ENCODE data around the gene TBC1D22A.
A peak's percentile ranks its signal among the peaks of the same experiment; 100 is the strongest.
"Not testable (repeated sequence)": the region's sequence is repeated elsewhere in the genome, so short reads cannot be mapped to it uniquely, and the experiment has no call there.

Gene TBC1D22A

GRCh38 chr22:46974077-46974476 is 211.6 kb downstream of the TBC1D22A start:
- Histone ChIP-seq H3K4me1 (ENCODE audit: control insufficient read depth, insufficient read depth, low read length) (no peaks in the 10 kb centered on the region), H3K4me3 (ENCODE audit: low read length) (no peak overlapping the region), H3K4me2 (ENCODE audit: low read length) (no peak overlapping the region), H3K27me3 (ENCODE audit: control insufficient read depth, insufficient read depth, low read length) (no peaks in the 10 kb centered on the region), H3K9ac (ENCODE audit: low read depth, low read length) (no peak overlapping the region), H3K9me3 (replicated peaks; ENCODE audit: low read length) (no peaks in the 10 kb centered on the region), H3K36me3 (ENCODE audit: insufficient read depth, low read length) (peaks cover 14% of the 10 kb centered on the region)

- Histone ChIP-seq H3K4me1 (ENCODE audit: control insufficient read depth, insufficient read depth, low read length) (no peaks in the 10 kb centered on the region), H3K9ac (ENCODE audit: low read depth, low read length) (no peak overlapping the region), H3K4me2 (ENCODE audit: low read length) (no peak overlapping the region), H3K4me3 (ENCODE audit: low read length) (no peak overlapping the region), H3K27me3 (ENCODE audit: control insufficient read depth, insufficient read depth, low read length) (no peaks in the 10 kb centered on the region), H3K36me3 (ENCODE audit: insufficient read depth, low read length) (peaks cover 19% of the 10 kb centered on the region), H3K9me3 (replicated peaks; ENCODE audit: low read length) (no peaks in the 10 kb centered on the region)
These were observed 212.5 kb downstream of the TBC1D22A start for GRCh38 chr22:46974631-46975585.

GRCh38 chr22:46976143-46976542 is 213.7 kb downstream of the TBC1D22A start:
- Histone ChIP-seq H3K9me3 (replicated peaks; ENCODE audit: low read length) (no peaks in the 10 kb centered on the region), H3K36me3 (ENCODE audit: insufficient read depth, low read length) (peaks cover 19% of the 10 kb centered on the region), H3K27me3 (ENCODE audit: control insufficient read depth, insufficient read depth, low read length) (no peaks in the 10 kb centered on the region), H3K4me3 (ENCODE audit: low read length) (no peak overlapping the region), H3K9ac (ENCODE audit: low read depth, low read length) (no peak overlapping the region), H3K4me1 (ENCODE audit: control insufficient read depth, insufficient read depth, low read length) (no peaks in the 10 kb centered on the region), H3K4me2 (ENCODE audit: low read length) (no peak overlapping the region)

GRCh38 chr22:46976598-46976997 is 214.1 kb downstream of the TBC1D22A start:
- peaks cover 19% of the 10 kb centered on the region for H3K36me3 ChIP-seq (ENCODE audit: insufficient read depth, low read length)
- H3K4me1 ChIP-seq (ENCODE audit: control insufficient read depth, insufficient read depth, low read length) = no peaks in the 10 kb centered on the region
- no peak overlapping the region for H3K9ac ChIP-seq (ENCODE audit: low read depth, low read length)
- H3K4me3 ChIP-seq (ENCODE audit: low read length) = no peak overlapping the region
- no peak overlapping the region for H3K4me2 ChIP-seq (ENCODE audit: low read length)
- no peaks in the 10 kb centered on the region for H3K9me3 ChIP-seq (replicated peaks; ENCODE audit: low read length)
- no peaks in the 10 kb centered on the region for H3K27me3 ChIP-seq (ENCODE audit: control insufficient read depth, insufficient read depth, low read length)

GRCh38 chr22:46977656-46978343 is 215.3 kb downstream of the TBC1D22A start:
- Histone ChIP-seq H3K4me2 (ENCODE audit: low read length) (no peak overlapping the region), H3K4me1 (ENCODE audit: control insufficient read depth, insufficient read depth, low read length) (no peaks in the 10 kb centered on the region), H3K9ac (ENCODE audit: low read depth, low read length) (no peak overlapping the region), H3K36me3 (ENCODE audit: insufficient read depth, low read length) (peaks cover 19% of the 10 kb centered on the region), H3K4me3 (ENCODE audit: low read length) (no peak overlapping the region), H3K27me3 (ENCODE audit: control insufficient read depth, insufficient read depth, low read length) (no peaks in the 10 kb centered on the region), H3K9me3 (replicated peaks; ENCODE audit: low read length) (no peaks in the 10 kb centered on the region)

- H3K4me3 ChIP-seq (ENCODE audit: low read length); H3K4me1 ChIP-seq (ENCODE audit: control insufficient read depth, insufficient read depth, low read length); H3K27me3 ChIP-seq (ENCODE audit: control insufficient read depth, insufficient read depth, low read length); H3K4me2 ChIP-seq (ENCODE audit: low read length); H3K9me3 ChIP-seq (replicated peaks; ENCODE audit: low read length); H3K9ac ChIP-seq (ENCODE audit: low read depth, low read length): not testable (repeated sequence)
- H3K36me3 ChIP-seq (ENCODE audit: insufficient read depth, low read length) = peaks cover 19% of the 10 kb centered on the region
These were observed 216.2 kb downstream of the TBC1D22A start for GRCh38 chr22:46978668-46979067.

- Histone ChIP-seq H3K4me1 (ENCODE audit: control insufficient read depth, insufficient read depth, low read length) (peaks cover 3% of the 10 kb centered on the region), H3K9ac (ENCODE audit: low read depth, low read length) (no peak overlapping the region), H3K4me3 (ENCODE audit: low read length) (no peak overlapping the region), H3K36me3 (ENCODE audit: insufficient read depth, low read length) (peaks cover 14% of the 10 kb centered on the region), H3K4me2 (ENCODE audit: low read length) (no peak overlapping the region), H3K27me3 (ENCODE audit: control insufficient read depth, insufficient read depth, low read length) (no peaks in the 10 kb centered on the region), H3K9me3 (replicated peaks; ENCODE audit: low read length) (no peaks in the 10 kb centered on the region)
These were observed 217.1 kb downstream of the TBC1D22A start for GRCh38 chr22:46979506-46979905.

- peaks cover 6% of the 10 kb centered on the region for H3K36me3 ChIP-seq (ENCODE audit: insufficient read depth, low read length)
- H3K27me3 ChIP-seq (ENCODE audit: control insufficient read depth, insufficient read depth, low read length) = no peaks in the 10 kb centered on the region
- no peak overlapping the region for H3K4me2 ChIP-seq (ENCODE audit: low read length)
- H3K9ac ChIP-seq (ENCODE audit: low read depth, low read length) = no peak overlapping the region
- H3K4me1 ChIP-seq (ENCODE audit: control insufficient read depth, insufficient read depth, low read length) = peaks cover 11% of the 10 kb centered on the region
- no peak overlapping the region for H3K4me3 ChIP-seq (ENCODE audit: low read length)
- no peaks in the 10 kb centered on the region for H3K9me3 ChIP-seq (replicated peaks; ENCODE audit: low read length)
These were observed 217.9 kb downstream of the TBC1D22A start for GRCh38 chr22:46980392-46980791.

- no peaks in the 10 kb centered on the region for H3K9me3 ChIP-seq (replicated peaks; ENCODE audit: low read length)
- no peak overlapping the region for H3K4me3 ChIP-seq (ENCODE audit: low read length)
- H3K4me1 ChIP-seq (ENCODE audit: control insufficient read depth, insufficient read depth, low read length) = peaks cover 15% of the 10 kb centered on the region
- peaks cover 5% of the 10 kb centered on the region for H3K36me3 ChIP-seq (ENCODE audit: insufficient read depth, low read length)
- H3K27me3 ChIP-seq (ENCODE audit: control insufficient read depth, insufficient read depth, low read length) = no peaks in the 10 kb centered on the region
- no peak overlapping the region for H3K9ac ChIP-seq (ENCODE audit: low read depth, low read length)
- H3K4me2 ChIP-seq (ENCODE audit: low read length) = no peak overlapping the region
These were observed 220.2 kb downstream of the TBC1D22A start for GRCh38 chr22:46982635-46983034.

- Histone ChIP-seq H3K4me1 (ENCODE audit: control insufficient read depth, insufficient read depth, low read length) (peaks cover 15% of the 10 kb centered on the region), H3K9me3 (replicated peaks; ENCODE audit: low read length) (no peaks in the 10 kb centered on the region), H3K36me3 (ENCODE audit: insufficient read depth, low read length) (peaks cover 5% of the 10 kb centered on the region), H3K9ac (ENCODE audit: low read depth, low read length) (no peak overlapping the region), H3K27me3 (ENCODE audit: control insufficient read depth, insufficient read depth, low read length) (no peaks in the 10 kb centered on the region), H3K4me3 (ENCODE audit: low read length) (no peak overlapping the region), H3K4me2 (ENCODE audit: low read length) (no peak overlapping the region)
These were observed 220.6 kb downstream of the TBC1D22A start for GRCh38 chr22:46983046-46983445.

- H3K4me2 ChIP-seq (ENCODE audit: low read length) = peak overlapping the region; percentile 55
- H3K9me3 ChIP-seq (replicated peaks; ENCODE audit: low read length) = no peaks in the 10 kb centered on the region
- H3K9ac ChIP-seq (ENCODE audit: low read depth, low read length) = no peak overlapping the region
- no peaks in the 10 kb centered on the region for H3K27me3 ChIP-seq (ENCODE audit: control insufficient read depth, insufficient read depth, low read length)
- H3K4me3 ChIP-seq (ENCODE audit: low read length) = peak overlapping the region; percentile 1
- peaks cover 15% of the 10 kb centered on the region for H3K4me1 ChIP-seq (ENCODE audit: control insufficient read depth, insufficient read depth, low read length)
- no peaks in the 10 kb centered on the region for H3K36me3 ChIP-seq (ENCODE audit: insufficient read depth, low read length)
These were observed 222.5 kb downstream of the TBC1D22A start for GRCh38 chr22:46984751-46985506.
